OCI-LY1 (cell line): ENCODE results near the gene SLC7A14.

Experiments
- CTCF ChIP-seq: fragments of 200-600 bp; sonication (generic), shearing (Covaris generic); IDR thresholded peaks from 2 replicates; pipeline ENCODE4 v1.5.1; 2017; ENCODE audit warnings: mild to moderate bottlenecking, antibody characterized with exemption, low read length, moderate library complexity, mixed read lengths
- EZH2 ChIP-seq: fragments of 200-600 bp; sonication (generic), shearing (Covaris generic); IDR thresholded peaks from 2 replicates; pipeline ENCODE4 v1.8.0; 2017; ENCODE audit warnings: borderline replicate concordance, mixed run types, mild to moderate bottlenecking, antibody characterized with exemption, low read length, moderate library complexity, mixed read lengths

- TF ChIP-seq CTCF (no peak), EZH2 (no peak)
These were observed 56.0 kb downstream of the SLC7A14 start for GRCh38 chr3:170529912-170530311.
